GM20000 (cell line): ENCODE data around the gene METTL4.

Experiments used
- DNase-seq: peaks from one replicate; pipeline ENCODE4 v3.0.0; 2012; ENCODE audit warnings: low spot score
- CTCF ChIP-seq: IDR thresholded peaks from 2 replicates; pipeline ENCODE4 v1.5.1; 2012; ENCODE audit warnings: mild to moderate bottlenecking, control low read depth; ENCODE audit errors: extremely low read depth, missing control alignments

METTL4 gene

DNA sequence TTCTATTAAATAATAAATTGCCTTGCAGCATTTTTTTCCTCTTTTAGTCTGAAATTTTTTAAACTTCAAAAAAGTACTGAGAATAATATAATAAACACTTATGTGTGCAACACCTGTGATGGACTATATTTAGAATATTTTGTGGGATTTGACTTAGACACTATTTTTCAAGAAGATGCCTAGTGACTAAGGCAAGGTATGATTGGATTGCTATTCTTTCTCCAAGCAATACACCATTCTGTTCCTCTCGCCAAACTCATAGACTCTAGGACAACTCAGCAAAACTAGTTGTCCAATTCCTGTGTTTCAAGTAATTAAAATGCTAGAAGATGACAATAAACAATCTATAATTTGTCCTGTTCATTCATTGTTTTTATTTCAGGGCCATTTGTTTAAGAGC is 75.9 kb downstream of the METTL4 start:
- no peak for TF ChIP-seq CTCF
- DNase-seq, result no peak

GRCh38 chr18:2494921-2495320 is 76.4 kb downstream of the METTL4 start:
- no peak for TF ChIP-seq CTCF
- no peak for DNase-seq
